CD4-positive, alpha-beta T cell treated with Interleukin-17A for 1 hour (primary cell): ENCODE results near the gene CDC73.
A peak's percentile ranks its signal among the peaks of the same experiment; 100 is the strongest.

Experiments used
- DNase-seq: peaks from one replicate; pipeline ENCODE4 v3.0.0-alpha.2; 2020

CDC73 gene

GRCh38 chr1:193121616-193122593 is at the start of gene CDC73:
Gene CDC73 (plus strand): TSS chr1:193122031. CDS start chr1:193122201, 170 bp downstream.
- peak; percentile 99 for DNase-seq

DNA sequence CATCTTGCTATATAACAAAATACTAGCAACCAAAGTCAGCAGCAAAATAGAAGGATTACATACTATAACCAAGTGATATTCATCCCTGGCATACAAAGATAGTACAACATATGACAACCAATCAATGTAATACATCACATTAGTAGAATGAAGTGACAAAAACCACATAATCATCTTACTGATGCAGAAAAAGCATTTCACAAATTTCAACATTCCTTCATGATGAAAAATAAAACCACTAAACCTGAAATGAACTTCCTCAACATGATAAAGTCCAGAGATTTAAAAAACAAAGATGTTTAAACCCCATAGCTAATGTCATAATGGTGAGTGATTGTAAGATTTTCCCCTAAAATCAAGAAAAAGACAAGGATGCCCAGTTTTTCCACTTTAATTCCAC is 43.8 kb upstream of the CDC73 start:
- no peak for DNase-seq

DNA sequence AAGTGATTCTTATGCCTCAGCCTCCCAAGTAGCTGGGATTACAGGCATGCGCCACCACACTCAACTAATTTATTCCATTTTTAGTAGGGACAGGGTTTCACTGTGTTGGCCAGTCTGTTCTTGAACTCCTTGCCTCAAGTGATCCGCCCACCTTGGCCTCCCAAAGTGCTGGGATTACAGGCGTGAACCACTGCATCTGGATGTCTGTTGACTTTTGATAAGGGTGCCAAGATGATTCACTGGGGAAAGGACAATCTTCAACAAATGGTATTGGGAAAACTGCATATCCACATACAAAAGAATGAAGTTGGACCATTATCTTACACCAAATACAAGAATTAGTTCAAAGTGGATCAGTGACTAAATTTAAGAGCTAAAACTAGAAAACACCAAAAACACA is 42.6 kb upstream of the CDC73 start:
- no peak for DNase-seq

- DNase-seq = no peak
Measured at GRCh38 chr1:193083365-193084088, 38.3 kb upstream of the CDC73 start.

DNA sequence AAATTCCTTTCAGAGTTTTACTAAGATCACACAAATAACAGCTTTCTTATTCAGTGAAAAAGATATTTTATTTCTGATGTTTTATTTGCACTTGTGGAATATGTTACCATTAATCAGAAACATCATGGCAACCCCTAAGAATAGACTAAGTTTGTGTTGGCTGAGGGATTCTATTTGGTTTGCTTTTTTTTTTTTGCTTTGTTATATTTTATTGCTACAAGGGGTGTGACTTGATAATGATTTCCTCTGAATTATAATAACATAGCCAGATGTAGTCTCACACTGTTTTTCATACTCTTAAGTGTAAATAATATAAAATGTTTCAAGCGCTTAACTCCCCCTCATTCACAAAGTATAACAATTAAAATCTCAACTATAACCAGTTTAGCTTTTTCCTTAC is 36.6 kb upstream of the CDC73 start:
- DNase-seq = no peak

- DNase-seq = no peak
Measured at GRCh38 chr1:193086342-193086741, 35.5 kb upstream of the CDC73 start.

GRCh38 chr1:193087893-193088292 is 33.9 kb upstream of the CDC73 start:
- DNase-seq = no peak

DNA sequence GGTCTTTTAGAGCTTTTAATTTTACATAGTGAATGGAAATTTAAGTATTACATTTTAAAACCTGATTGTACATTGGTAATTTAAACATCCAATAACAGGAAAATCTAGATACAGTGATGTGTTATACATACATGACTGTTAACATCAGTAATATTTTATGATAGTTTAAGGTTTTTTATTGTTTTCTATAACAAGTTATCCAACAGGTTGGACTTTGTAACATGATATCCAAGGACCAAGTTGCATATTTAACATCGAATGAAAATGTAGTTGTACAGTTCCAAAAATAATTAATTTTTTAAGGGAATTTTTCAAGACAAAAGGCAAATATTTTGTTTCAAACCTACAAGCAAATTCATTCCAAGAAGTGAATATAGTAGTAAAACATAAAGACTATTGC is 31.0 kb upstream of the CDC73 start:
- DNase-seq = no peak

DNA sequence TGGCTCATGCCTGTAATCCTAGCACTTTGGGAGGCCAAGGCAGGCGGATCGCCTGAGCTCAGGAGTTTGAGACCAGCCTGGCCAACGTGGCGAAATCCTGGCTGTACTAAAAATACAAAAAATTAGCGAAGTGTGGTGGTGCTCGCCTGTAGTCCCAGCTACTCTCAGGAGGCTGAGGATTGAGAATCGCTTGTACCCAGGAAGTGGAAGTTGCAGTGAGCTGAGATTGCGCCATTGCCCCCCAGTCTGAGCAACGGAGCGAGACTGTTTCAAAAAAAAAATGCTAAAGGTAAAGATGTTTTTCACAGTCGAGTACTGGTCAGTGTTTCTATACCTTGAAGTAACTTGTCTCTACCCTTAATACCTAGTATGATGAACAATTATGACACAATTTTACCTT is 27.7 kb upstream of the CDC73 start:
- no peak for DNase-seq

DNA sequence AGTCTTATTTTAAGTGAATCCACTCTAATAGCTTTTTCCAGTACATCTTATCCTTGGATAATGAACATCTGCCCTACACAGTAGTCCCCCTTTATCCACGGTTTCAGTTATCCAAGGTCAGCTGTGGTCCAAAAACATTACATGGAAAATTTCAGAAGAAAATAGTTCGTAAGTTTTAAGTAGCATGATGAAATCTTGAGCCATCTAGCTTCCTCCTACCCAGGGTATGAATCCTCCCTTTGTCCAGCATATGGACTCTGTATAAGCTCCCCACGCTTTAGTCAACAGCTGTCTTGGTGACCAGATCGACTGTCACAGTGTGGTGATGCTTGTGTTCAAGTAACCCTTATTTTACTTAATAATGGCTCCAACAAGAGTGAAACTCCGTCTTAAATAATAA is 19.2 kb upstream of the CDC73 start:
- no peak for DNase-seq

GRCh38 chr1:193103759-193104501 is 17.9 kb upstream of the CDC73 start:
- DNase-seq = no peak

DNA sequence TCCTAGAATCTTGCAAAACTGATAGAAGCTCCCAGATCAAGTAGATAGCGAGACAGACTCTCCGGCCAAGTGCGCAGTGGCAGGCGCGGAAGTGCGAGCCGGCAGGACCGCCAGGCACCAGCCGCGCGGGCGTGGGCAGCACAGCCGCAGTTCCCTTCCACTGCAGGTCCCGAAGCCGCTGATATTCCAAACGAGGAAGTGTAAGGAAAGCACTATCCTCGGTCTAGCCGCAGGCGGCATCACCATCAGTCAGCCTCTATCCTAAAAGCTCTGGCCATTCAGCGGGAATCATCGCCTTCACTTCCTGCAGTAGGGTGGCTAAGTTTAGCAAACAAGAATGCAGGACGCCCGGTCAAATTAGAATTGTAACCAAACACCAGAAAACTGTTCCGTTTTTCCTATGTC is 17.3 kb upstream of the CDC73 start:
- peak; percentile 19 for DNase-seq

DNA sequence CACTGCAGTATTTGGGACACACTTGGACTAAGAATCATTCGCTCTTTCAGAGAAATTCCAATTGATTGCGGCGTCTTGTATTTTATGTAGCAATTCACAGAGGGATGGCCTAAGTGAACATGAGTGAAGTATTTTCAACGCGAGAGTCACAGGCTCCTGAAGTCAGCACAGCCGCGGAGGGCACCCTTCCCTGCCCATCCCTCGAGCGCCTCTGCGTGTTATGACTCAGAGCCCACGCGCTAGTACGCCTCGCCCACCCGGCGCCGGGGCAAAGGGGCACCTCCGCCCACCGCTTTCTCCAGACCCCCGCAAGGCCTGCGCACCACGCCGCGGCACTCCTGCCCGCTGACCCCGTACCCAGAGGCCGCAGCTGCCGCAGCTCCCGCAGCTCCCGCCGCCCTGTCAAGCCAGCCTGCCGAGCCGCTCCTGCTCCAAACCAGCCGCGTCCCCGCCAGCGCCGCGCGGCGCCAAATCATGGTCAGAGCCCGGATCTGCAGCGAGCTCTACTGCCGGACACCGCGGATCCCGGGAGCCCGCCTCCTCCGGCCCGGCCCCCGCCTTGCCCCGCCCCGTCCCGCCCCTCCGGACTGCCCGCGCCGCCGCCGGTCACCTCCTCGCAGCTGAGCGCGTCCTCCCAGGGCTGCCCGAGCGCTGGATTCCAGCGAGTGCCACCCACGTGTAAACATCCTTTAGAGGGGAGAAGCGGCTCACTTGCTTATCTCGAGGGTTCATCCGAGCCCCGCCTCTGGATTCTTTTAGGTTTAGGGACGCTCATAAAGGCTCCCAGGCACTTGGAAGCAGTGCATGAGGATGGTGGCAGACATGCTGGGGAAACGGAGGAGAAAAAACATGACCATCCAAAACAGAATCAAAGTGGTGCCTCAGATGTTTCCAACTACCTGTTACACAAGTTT is 16.7 kb upstream of the CDC73 start, which contains the start of gene GLRX2:
Gene GLRX2, minus strand, starts transcription at position 508 of the 914 bp plus-strand sequence. Its CDS starts 32 bp downstream, at position 476.
- DNase-seq = peak; percentile 59

DNA sequence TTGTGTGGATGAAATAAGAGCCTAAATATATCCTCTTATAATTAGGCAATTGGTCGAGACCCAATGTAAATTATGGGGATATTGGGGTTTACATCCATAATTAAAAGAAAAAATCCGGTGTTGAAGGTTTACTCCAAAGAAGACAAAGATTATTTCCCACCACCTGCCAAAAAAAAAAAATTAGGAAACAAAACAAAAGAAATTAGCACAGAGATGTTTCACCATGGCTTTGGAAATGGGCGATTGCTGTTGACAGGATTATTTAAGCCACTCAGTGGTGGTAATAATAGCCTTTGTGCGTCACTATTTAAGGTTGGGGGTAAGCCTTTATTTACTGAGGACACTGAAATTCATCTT is 16.0 kb upstream of the CDC73 start:
- no peak for DNase-seq

- DNase-seq = no peak
Measured at GRCh38 chr1:193108471-193108870, 13.4 kb upstream of the CDC73 start.

DNA sequence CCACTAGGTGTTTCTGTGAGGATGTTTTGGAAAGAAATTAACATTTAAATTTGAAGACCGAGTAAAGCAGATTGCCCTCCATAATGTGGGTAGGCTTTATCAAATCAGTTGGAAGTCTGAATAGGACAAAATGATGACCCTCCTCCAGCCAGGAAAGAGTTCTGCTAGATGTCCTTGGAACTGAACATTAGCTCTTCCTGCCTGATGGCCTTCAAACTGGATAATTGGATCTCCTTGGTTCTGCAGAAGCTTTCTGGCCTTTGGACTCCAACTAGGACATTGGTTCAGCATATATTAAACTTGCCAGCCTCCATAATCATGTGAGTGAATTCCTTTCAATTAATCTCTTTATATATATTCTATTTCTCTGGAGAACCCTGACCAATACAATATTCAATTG is 12.2 kb upstream of the CDC73 start:
- DNase-seq = no peak

GRCh38 chr1:193110246-193110645 is 11.6 kb upstream of the CDC73 start:
- no peak for DNase-seq

DNA sequence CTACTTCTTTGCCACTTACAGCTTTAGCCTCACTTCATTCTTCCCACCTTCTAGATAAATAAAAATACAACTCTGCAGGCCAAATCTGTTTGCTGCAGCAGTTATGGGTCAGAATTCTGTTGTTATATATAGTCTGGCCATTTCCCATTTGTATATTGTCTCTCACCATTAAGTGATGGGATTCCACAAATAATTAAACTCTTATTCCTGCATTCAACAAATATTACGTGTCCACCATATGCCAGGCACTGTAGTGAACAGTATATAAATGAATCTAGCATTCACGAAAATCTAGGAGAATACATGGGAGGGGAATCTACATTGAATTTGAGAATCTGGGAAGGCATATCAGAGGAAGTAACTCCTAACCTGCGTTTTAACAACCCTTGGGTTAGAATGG is 11.0 kb upstream of the CDC73 start:
- DNase-seq = no peak

DNA sequence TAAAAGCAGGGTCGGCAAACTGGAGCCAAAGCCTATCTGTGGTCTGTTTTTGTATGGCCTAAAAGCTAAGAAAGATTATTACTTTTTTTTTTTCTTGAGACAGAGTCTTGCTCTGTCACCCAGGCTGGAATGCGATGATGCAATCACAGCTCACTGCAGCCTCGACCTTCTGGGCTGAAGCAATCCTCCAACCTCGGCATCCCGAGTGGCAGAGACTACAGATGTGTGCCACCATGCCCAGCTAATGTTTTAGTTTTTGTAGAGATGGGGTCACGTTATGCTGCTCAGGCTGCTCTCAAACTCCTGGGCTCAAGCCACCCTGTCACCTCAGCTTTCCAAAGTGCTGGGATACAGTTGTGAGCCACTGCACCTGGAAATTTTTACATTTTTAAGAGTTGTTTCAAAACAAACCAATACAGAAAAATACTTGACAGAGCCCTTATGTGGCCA is 10.2 kb upstream of the CDC73 start:
- DNase-seq = no peak

DNA sequence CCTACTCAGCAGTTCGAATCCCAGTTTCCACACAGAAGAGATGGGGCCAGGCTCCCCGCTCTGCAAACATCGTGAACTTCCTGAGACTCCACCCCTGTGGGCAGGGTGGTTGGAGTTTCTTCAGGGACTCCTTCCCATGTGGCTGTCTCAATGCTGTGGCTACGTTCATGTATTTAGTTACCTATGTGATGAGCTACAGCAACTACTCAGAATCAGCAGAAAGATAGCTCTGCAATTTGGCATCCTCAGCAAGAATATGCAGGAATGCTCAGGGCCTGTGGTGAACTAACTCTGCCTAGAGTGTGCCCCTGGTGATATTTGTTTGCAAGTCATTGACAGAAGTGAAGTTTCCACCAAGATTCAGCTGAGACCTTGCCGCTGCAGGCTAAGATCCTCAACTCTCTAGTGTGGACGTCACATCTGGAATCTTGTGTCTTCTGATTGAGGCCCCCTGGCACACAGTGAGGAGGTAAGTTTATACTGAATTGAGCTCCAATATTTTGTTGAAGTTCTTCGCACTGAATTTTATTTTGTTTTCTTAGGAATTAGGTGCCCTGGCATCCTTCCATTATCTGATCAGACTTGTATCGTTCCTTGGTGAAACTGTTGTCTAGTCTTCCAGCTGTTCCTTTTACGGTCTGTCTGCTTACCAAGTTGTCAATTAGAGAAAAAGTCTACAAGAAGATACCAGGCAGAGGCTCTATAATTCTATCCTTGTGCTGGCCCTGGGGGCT is 8.4 kb upstream of the CDC73 start:
- no peak for DNase-seq

DNA sequence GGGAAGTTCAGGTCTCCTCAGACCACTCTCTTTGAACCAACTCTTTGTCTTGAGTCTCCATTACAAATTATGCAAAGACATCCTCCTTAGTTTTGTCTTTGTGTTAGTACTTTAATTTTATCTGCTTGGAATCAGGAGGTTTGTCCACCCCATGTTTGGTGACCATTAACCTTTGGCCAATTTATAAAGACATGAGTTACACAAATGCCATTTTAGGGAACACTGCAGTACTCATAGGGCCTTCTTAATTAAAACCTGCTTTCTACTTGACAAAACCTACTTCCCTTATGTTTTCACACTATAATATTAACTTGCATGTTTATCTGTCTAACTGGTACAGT is 7.9 kb upstream of the CDC73 start:
- no peak for DNase-seq
